RCC 7860 (cell line): ENCODE data around the gene SLC2A4RG.
A peak's percentile ranks its signal among the peaks of the same experiment; 100 is the strongest.

Experiments used
- DNase-seq: peaks from one replicate; pipeline ENCODE4 v3.0.0-alpha.2; 2015; ENCODE audit warnings: low spot score
- FAIRE-seq: peaks from 2 replicates; lab custom pipeline; 2012; peaks lifted over from hg19 to GRCh38; lab: Jason Lieb, UNC

Gene SLC2A4RG, protein sequence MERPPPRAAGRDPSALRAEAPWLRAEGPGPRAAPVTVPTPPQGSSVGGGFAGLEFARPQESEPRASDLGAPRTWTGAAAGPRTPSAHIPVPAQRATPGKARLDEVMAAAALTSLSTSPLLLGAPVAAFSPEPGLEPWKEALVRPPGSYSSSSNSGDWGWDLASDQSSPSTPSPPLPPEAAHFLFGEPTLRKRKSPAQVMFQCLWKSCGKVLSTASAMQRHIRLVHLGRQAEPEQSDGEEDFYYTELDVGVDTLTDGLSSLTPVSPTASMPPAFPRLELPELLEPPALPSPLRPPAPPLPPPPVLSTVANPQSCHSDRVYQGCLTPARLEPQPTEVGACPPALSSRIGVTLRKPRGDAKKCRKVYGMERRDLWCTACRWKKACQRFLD

DNA sequence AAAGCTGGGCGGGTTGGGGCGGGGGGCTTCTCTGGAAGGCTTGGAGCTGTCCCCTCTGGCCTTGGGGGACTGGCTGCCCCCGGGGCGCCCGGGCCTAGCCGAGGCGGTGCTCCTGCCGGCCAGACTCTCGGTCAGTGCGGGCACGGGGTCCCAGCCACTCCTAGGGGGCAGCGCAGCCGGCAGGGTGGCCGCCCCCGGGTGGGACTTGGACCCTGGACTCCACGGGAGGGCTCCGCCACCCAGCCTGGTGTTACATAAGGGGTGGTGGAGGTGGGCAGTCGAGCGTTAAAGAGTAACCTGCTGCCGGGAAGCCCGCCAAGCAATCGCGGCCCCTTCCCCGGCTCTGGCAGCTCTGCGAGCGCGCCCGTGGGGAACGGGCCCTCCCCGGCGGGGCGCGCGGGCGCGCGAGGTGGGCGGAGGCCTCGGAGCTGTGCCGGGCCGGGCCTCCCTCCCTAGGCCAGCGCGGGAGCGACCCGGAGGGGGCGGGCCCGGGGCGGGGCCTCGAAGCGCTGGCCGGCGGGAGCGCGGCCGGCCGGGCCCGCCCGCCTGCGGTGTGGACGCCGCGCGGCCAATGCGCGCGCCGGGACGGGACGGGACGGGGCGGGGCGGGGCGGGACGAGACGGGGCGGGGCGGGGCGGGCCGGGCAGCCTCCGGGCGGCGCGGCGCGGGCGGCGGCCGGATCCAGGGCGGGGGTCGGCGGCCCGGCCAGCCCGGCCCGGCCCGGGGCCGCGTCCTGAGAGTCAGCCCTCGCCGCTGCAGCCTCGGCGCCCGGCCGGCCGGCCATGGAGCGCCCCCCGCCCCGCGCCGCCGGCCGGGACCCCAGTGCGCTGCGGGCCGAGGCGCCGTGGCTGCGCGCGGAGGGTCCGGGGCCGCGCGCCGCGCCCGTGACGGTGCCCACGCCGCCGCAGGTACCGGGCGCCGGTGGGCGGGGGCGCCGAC, at the start of gene SLC2A4RG:
Gene SLC2A4RG (plus strand): TSS at position 647 of the 940 bp plus-strand sequence. CDS start 137 bp downstream, at position 784.
- peak; percentile 54 for DNase-seq
- FAIRE-seq, result no peak

DNA sequence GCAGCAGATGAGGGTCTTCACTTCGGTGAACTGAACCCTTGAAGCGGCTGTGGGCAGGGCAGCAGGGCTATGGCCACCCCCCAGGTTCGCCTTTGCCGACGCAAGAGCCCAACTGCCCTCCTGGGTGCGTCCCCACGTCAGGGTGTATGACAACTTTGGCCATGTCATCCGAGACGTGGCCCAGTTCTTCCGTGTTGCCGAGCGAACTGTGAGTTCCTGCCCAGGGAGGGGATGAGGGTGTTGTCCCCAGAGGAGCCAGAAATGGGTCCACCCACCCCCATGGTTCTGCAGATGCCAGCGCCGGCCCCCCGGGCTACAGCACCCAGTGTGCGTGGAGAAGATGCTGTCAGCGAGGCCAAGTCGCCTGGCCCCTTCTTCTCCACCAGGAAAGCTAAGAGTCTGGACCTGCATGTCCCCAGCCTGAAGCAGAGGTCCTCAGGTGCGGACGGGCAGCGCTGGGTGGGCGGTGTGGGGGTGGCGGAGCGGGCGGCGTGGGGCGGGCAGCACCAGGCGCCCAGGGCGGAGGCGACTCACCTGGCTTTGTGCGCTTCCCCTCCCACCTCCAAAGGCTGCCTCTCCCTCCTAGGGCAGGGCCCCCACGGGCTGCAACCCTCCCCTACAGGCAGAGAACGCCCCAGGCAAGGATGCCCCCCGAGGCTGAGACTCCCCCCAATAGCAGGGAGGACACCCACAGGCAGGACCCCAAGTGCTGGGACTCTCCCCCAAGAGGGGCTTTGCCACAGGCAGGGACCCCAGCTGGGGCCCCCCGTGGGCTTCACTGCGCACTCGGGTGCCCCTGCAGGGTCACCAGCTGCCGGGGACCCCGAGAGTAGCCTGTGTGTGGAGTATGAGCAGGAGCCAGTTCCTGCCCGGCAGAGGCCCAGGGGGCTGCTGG, 49.3 kb upstream of the SLC2A4RG start:
- FAIRE-seq (no peak), DNase-seq (no peak)

DNA sequence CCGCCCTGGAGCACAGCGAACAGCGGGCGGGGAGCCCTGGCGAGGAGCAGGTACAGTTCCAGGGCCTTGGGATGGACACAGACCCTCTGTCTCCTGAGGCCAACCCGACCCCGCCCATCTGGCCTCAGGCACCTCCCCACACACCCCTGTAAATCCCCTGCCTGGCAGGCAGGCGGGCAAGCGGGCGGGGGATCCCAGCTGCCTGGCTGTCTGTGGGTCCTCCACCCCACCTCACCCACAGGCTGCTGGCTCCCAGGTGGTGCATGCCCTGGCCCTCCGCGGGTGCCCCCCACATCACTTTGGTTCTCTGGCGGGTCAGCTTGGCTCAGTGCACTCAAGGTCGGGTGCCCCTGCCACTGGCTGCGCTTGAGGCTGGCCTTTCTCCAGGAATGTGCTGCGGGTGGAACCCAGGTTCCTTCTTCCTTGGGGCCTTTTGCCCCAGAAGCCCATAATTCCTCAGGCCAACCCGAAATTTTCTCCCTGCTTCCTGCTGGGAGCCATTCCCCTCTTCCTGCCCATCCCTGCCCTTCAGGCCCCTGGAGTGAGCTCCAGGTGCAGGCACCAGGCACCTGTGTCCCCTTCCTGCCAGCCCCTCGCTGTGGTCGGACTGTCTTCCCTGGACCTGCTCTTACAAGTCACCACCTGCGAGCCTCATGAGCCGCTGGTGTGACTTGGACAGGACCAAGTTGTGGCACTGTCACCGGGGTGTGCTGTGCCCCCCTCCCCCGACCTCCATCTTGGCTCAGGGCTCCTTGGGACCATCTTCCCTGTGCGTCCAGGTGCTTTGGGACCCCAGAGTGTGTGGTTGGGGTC, 48.5 kb upstream of the SLC2A4RG start:
- no peak for DNase-seq
- no peak for FAIRE-seq

DNA sequence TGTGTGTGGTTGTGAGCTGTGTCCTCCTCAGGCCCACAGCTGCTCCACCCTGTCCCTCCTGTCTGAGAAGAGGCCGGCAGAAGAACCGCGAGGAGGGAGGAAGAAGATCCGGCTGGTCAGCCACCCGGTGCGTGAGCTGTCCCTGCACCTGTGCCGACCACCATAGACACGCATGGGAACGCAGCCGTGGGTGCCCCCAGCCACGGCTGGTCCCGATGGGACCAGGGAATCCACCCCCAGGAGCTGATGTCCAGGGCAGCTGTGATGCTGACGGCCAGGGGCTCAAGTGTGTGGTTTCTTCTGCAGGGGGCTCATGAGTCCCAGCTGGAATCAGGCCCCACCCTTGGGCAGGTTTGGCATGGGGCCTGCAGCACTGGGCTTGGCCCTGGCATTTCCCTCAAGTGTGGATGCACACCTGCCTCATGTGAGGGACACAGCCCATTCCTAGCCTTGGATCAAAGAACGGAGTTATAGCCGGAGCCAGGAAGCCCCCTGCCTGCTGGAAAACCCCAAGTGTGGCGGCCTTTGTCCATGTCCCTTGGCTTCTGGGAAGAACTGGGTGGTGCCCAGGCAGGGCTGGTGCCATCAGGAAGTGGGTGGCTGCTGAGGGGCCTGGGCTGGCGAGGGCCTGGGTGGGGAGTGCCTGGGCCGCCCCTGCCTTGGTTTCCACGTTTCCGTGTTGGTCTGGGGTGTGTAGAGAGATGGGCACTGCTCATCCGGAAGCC, 47.7 kb upstream of the SLC2A4RG start:
- no peak for FAIRE-seq

DNA sequence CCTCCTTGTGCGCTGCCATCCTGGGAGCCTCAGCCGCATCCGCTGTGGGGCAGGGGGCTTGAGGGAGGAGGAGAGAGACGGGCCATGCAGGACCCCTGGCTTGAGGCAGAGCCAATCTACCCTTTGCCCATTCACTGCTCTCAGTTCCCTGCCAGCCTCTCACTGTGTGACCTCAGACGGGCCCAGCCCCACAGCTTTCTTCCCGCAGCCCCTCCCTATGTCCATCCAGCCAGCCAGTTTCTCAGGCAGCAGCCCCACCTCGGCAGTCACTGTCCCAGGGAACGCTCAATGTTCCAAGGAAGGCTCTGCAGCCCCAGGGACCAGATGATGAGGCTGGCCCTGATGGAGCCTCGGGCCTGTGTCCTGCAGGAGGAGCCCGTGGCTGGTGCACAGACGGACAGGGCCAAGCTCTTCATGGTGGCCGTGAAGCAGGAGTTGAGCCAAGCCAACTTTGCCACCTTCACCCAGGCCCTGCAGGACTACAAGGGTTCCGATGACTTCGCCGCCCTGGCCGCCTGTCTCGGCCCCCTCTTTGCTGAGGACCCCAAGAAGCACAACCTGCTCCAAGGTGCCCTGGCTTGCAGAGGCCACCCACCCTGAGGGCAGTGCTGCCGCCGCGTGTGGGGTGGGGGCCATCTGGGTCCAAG, 47.0 kb upstream of the SLC2A4RG start:
- FAIRE-seq (no peak), DNase-seq (no peak)

More for the DNA sequence above, 47.7 kb upstream of the SLC2A4RG start:
- no peak for DNase-seq

DNA sequence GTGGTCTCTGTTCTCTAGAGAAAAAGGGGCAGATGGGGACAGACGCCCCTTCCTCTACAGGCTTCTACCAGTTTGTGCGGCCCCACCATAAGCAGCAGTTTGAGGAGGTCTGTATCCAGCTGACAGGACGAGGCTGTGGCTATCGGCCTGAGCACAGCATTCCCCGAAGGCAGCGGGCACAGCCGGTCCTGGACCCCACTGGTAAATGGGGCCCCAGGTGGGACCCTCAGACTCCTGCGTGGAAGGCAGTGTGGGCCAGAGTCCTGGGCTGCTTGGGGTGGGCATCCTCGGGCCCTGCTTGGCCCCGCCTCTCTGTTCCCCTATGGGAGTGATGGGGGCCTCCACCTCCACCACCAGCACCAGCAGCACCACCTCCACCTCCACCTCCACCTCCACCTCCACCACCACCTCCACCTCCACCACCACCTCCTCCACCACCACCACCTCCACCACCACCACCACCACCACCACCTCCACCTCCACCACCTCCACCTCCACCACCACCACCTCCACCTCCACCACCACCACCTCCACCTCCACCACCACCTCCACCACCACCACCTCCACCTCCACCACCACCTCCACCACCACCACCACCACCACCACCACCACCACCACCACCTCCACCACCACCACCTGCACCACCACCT, 46.4 kb upstream of the SLC2A4RG start:
- FAIRE-seq (no peak), DNase-seq (no peak)

DNA sequence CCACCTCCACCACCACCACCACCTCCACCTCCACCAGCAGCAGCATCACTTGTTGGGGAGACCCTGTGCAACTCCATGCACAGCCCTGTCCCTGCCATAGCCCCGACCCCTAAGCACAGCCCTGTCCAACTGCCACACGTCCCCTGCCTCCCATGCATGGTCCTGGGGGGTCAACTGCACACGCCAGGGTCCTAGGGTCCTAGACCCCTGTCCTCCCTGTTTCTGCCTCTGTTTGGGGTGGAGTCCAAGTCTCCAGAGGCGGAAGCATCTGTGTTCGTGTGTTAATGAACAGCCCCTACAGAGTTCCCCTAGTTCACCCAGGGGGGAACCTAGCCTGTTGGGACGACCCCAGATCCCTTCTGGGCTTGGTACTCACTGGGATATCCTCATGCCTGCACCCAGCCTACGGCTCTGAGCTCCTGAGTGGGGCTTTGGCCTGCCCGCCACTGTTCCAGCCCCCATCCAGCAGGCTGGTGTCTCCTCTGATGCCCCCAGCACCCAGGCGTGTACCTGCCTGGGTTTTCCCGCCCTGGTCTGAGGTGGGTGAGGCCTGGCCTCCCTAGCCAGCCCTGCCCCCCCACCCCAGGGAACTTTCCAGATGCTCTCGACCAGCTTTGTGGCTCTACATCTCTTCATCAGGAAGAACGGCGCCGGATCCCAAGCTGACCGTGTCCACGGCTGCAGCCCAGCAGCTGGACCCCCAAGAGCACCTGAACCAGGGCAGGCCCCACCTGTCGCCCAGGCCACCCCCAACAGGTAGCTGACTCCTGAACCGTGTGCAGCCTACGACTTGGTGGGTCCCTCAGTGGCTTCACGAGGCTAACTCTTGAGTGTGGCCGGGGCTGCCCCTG, 45.6 kb upstream of the SLC2A4RG start:
- DNase-seq, result no peak
- no peak for FAIRE-seq

DNA sequence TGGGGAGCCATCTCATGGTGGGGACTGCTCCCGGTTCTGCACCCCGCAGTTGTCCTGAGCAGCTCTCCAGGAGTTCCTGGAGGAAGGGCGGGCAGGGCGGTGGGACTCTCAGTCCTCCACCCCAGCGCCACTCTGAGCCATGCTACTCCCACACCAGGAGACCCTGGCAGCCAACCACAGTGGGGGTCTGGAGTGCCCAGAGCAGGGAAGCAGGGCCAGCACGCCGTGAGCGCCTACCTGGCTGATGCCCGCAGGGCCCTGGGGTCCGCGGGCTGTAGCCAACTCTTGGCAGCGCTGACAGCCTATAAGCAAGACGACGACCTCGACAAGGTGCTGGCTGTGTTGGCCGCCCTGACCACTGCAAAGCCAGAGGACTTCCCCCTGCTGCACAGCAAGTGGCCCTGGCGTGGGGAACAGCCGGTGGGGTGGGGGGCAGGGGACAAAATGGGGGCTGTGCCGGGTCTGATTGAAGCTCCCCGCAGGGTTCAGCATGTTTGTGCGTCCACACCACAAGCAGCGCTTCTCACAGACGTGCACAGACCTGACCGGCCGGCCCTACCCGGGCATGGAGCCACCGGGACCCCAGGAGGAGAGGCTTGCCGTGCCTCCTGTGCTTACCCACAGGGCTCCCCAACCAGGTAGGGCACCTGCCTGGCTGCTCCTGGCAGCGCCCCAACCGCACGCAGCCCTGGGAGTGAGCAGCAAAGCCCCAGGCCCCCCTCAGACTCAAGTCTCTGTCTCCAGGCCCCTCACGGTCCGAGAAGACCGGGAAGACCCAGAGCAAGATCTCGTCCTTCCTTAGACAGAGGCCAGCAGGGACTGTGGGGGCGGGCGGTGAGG, 44.8 kb upstream of the SLC2A4RG start:
- DNase-seq (no peak), FAIRE-seq (no peak)

DNA sequence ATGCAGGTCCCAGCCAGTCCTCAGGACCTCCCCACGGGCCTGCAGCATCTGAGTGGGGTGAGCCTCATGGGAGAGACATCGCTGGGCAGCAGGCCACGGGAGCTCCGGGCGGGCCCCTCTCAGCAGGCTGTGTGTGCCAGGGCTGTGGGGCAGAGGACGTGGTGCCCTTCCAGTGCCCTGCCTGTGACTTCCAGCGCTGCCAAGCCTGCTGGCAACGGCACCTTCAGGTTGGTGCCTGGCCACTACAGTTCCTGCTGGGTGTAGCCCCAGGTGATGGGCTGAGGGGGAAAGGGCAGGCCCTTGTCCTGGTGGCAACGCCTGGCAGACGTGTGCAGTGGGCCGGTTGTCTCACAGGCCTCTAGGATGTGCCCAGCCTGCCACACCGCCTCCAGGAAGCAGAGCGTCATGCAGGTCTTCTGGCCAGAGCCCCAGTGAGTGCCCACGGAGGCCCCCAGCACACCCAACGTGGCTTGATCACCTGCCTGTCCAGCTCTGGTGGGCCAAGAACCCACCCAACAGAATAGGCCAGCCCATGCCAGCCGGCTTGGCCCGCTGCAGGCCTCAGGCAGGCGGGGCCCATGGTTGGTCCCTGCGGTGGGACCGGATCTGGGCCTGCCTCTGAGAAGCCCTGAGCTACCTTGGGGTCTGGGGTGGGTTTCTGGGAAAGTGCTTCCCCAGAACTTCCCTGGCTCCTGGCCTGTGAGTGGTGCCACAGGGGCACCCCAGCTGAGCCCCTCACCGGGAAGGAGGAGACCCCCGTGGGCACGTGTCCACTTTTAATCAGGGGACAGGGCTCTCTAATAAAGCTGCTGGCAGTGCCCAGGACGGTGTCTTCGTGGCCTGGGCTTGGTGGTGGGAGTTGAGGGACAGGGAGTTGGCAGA, 43.9 kb upstream of the SLC2A4RG start:
- DNase-seq, result no peak
- no peak for FAIRE-seq

DNA sequence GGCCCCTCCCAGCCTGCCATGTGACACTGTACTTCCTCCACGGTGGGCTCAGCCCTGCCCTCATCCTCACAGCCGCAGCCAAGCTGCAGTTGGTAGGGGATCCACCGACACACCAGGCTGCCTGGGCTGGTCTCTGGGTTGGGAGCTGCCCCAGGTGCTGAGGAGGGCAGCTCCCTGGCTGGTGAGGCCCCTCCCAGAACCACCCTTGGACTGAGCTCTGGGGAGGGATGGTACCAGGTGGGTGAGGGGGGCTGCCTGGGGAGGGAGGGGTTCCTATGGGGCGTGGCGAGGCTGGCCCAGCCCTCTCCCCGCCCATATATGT, 43.3 kb upstream of the SLC2A4RG start:
- FAIRE-seq (no peak), DNase-seq (no peak)

DNA sequence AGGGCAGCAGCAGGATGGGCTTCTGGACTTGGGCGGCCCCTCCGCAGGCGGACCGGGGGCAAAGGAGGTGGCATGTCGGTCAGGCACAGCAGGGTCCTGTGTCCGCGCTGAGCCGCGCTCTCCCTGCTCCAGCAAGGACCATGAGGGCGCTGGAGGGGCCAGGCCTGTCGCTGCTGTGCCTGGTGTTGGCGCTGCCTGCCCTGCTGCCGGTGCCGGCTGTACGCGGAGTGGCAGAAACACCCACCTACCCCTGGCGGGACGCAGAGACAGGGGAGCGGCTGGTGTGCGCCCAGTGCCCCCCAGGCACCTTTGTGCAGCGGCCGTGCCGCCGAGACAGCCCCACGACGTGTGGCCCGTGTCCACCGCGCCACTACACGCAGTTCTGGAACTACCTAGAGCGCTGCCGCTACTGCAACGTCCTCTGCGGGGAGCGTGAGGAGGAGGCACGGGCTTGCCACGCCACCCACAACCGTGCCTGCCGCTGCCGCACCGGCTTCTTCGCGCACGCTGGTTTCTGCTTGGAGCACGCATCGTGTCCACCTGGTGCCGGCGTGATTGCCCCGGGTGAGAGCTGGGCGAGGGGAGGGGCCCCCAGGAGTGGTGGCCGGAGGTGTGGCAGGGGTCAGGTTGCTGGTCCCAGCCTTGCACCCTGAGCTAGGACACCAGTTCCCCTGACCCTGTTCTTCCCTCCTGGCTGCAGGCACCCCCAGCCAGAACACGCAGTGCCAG, 42.8 kb upstream of the SLC2A4RG start, which contains the start of gene TNFRSF6B:
Gene TNFRSF6B (plus strand): TSS at position 25 of the 729 bp plus-strand sequence. CDS start 116 bp downstream, at position 141.
- FAIRE-seq (no peak), DNase-seq (no peak)

DNA sequence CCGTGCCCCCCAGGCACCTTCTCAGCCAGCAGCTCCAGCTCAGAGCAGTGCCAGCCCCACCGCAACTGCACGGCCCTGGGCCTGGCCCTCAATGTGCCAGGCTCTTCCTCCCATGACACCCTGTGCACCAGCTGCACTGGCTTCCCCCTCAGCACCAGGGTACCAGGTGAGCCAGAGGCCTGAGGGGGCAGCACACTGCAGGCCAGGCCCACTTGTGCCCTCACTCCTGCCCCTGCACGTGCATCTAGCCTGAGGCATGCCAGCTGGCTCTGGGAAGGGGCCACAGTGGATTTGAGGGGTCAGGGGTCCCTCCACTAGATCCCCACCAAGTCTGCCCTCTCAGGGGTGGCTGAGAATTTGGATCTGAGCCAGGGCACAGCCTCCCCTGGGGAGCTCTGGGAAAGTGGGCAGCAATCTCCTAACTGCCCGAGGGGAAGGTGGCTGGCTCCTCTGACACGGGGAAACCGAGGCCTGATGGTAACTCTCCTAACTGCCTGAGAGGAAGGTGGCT, 42.2 kb upstream of the SLC2A4RG start:
- FAIRE-seq (no peak), DNase-seq (no peak)

DNA sequence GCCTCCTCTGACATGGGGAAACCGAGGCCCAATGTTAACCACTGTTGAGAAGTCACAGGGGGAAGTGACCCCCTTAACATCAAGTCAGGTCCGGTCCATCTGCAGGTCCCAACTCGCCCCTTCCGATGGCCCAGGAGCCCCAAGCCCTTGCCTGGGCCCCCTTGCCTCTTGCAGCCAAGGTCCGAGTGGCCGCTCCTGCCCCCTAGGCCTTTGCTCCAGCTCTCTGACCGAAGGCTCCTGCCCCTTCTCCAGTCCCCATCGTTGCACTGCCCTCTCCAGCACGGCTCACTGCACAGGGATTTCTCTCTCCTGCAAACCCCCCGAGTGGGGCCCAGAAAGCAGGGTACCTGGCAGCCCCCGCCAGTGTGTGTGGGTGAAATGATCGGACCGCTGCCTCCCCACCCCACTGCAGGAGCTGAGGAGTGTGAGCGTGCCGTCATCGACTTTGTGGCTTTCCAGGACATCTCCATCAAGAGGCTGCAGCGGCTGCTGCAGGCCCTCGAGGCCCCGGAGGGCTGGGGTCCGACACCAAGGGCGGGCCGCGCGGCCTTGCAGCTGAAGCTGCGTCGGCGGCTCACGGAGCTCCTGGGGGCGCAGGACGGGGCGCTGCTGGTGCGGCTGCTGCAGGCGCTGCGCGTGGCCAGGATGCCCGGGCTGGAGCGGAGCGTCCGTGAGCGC, 41.6 kb upstream of the SLC2A4RG start:
- no peak for FAIRE-seq
- no peak for DNase-seq
